ENCODE measurements around the gene ZNF276.

ZNF276 gene

GRCh38 chr16:89700649-89701424, 20.5 kb upstream of the ZNF276 start:
- FAIRE-seq = no peak
- DNase-seq (ENCODE audit: insufficient read length, low spot score) = no peak
- no peak for TF ChIP-seq POLR2A (IDR thresholded peaks at IDR 0.05; ENCODE audit: low read depth, low read length)

GRCh38 chr16:89701425-89702406, 19.6 kb upstream of the ZNF276 start, which contains the start of gene SPATA2L:
Gene SPATA2L (minus strand): TSS chr16:89701705. CDS start chr16:89701232, 473 bp downstream.
- DNase-seq (ENCODE audit: insufficient read length, low spot score) = peak; percentile 93
- TF ChIP-seq POLR2A (IDR thresholded peaks at IDR 0.05; ENCODE audit: low read depth, low read length) = peak; percentile 60
- FAIRE-seq = no peak

DNA sequence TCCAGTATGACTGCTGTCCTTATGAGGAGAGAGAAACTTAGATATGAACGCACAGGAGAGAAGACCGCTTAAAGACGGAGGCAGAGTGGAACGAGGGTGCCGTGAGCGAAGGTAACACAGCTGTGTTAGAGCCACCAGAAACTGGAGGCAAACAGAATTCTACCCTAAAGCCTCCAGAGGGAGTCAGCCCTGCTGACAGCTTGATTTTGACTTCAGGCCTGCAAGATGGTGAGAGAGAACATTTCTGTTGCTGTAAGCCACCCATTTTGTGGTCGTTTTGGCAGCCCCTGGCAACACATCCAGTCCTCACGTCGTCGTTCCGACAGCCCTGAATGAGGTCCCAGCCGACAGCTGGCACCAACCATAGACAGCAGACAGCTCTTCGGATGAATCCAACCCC, 17.1 kb upstream of the ZNF276 start:
- FAIRE-seq = no peak
- DNase-seq (ENCODE audit: insufficient read length, low spot score) = no peak
- no peak for TF ChIP-seq POLR2A (IDR thresholded peaks at IDR 0.05; ENCODE audit: low read depth, low read length)

DNA sequence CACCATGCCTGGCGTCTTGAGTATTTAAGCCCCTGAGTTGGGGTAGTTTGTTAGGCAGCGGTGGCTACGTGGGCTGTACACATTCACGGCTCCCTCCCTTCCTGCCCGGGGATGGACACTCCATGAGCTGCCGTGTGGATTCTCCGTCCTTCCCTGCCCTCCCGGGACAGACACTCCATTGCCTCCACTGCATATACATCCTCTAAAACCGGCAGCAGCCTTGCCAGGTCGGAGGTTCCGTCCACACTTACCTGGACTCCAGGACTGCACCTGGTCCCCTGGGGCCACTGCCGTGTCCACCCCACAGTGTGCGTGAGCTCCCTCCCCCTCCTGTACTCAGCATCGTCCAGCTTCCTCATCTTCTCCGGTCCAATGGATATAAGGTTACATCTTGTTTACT, 16.3 kb upstream of the ZNF276 start:
- FAIRE-seq = no peak
- 0 out of 2 replicates have a peak, but pooled peaks have one; percentile 22 for TF ChIP-seq POLR2A (IDR thresholded peaks at IDR 0.05; ENCODE audit: low read depth, low read length)

GRCh38 chr16:89706518-89707260, 14.6 kb upstream of the ZNF276 start:
- DNase-seq (ENCODE audit: insufficient read length, low spot score) = no peak
- no peak for TF ChIP-seq POLR2A (IDR thresholded peaks at IDR 0.05; ENCODE audit: low read depth, low read length)
- FAIRE-seq = no peak

More for the DNA sequence above, 16.3 kb upstream of the ZNF276 start:
- no peak for DNase-seq (ENCODE audit: insufficient read length, low spot score)

DNA sequence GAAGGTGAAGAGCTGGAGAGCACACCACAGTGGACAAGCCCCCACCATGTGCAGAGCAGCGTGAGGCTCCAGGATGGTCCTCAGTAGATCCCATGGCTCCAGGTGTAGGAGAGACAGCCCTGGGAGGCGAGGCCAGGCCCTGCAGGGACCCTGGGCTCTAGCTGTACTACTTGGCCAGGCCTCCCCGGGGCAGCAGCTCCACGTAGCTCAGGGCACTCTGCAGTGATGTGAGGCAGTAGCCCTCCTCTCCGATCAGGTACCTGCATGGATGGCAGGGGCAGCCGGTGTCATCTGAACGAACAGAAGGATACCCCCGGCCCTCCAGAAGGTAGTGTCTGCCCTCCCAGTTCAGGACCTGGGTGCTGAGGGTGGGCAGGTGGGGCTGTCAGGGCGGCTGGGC, 13.6 kb upstream of the ZNF276 start:
- DNase-seq (ENCODE audit: insufficient read length, low spot score) = no peak
- FAIRE-seq = no peak
- no peak for TF ChIP-seq POLR2A (IDR thresholded peaks at IDR 0.05; ENCODE audit: low read depth, low read length)

DNA sequence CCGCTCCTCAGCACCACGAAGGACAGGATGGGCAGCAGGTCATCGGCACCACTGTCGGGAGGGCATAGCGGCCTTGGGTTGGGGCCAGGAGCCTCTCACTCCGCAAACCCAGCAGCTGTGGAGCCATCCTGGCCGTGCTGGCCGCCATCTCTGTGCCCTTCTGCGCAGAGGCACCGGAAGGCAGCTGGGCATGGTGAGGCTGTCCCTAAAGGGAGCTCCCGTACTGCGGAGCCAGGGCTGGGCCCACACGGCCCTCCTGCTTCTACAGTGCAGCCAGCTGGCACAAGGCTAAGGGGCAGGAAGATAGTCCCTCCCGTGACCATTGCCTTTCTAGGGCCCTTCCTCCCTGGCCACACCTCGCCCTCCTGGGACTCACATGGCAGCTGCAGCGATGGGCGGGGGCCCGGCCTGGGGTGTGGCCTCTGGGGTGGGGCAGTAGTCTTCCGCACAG, 12.8 kb upstream of the ZNF276 start:
- DNase-seq (ENCODE audit: insufficient read length, low spot score) (no peak), FAIRE-seq (no peak)
- TF ChIP-seq POLR2A (IDR thresholded peaks at IDR 0.05; ENCODE audit: low read depth, low read length) = no peak

- FAIRE-seq = no peak
- TF ChIP-seq POLR2A (IDR thresholded peaks at IDR 0.05; ENCODE audit: low read depth, low read length) = no peak
- no peak for DNase-seq (ENCODE audit: insufficient read length, low spot score)
Observed at GRCh38 chr16:89709166-89709565, 12.2 kb upstream of the ZNF276 start.

- no peak for DNase-seq (ENCODE audit: insufficient read length, low spot score)
- FAIRE-seq = no peak
Observed at GRCh38 chr16:89709716-89710432, 11.5 kb upstream of the ZNF276 start.

DNA sequence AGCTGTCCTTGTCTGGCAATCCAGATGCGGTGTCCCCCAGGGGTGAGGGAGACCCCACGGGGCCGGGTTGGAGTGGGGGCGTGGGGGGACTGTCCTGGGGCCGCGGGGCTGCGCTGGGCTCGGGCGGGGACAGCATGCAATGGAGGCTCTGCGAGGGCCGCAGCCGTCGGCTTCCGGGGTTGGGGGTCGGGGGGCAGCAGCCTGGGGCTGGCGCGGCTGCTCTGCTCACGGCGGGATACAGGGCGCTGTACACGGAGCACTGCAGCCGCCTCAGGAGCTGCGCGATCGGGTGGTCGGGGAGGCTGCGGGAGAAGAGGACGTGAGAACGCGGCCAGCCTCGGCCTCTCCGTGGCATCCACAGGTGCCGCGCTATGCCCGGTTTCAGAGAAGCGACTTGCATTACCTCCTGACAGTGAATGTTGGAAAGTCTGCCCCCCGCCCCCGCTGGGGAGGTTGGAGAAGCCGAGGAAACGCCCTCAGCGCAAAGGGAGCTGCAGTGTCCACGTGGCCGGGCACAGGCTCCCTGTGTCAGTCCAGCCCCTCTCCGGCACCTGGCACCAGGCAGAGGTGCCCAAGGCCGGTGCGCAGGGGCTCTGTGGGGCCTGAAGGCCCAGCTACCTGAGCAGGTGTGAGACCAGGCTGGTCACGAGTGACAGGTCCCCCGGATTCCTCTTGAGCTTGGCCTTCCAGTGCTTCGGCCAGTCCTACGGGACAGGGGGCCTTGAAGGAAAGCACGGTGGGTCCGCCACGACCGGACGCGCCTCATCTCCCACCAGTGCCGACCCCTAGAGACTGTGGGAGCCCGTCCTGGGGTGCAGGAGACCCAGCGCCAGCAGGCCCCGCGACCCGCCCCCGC, 10.4 kb upstream of the ZNF276 start:
- no peak for DNase-seq (ENCODE audit: insufficient read length, low spot score)
- TF ChIP-seq POLR2A (IDR thresholded peaks at IDR 0.05; ENCODE audit: low read depth, low read length) = no peak
- FAIRE-seq = no peak

More at GRCh38 chr16:89709716-89710432, 11.5 kb upstream of the ZNF276 start:
- no peak for TF ChIP-seq POLR2A (IDR thresholded peaks at IDR 0.05; ENCODE audit: low read depth, low read length)

DNA sequence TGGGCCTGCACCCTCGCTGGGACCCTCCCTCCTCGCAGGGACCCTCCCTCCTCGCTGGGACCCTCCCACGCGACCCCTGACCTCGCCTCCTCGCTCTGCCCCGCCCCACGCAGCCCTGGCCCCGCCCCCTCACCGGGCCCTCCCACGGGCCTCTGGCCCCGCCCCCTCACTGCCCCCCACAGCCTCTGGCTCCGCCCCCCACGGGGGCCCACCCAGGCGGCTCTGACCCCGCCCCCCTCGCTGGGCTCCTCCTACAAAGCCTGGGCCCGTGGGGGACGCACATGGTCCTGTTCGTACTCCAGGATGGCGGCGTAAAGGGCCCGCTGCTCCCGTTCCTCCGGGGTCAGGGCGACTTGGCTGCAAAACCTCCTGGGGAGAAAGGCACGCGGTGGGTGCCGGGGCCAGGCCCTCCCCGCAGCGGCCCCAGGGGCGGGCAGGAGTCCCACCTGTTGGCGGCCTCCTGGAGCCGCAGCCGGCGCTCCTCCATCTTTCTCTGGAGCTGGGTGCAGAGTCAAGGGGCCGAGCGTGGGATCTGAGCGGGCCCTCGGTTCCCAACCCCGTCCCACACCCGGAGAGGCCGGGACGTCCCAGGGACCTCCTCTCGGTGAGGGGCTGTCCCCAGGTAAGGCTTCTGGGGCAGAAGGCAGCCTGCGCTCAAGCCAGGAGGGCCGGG, 9.6 kb upstream of the ZNF276 start:
- no peak for TF ChIP-seq POLR2A (IDR thresholded peaks at IDR 0.05; ENCODE audit: low read depth, low read length)
- FAIRE-seq = no peak
- DNase-seq (ENCODE audit: insufficient read length, low spot score) = no peak
